ENCODE results near the gene DDI1.
"Not testable (repeated sequence)": the region's sequence is repeated elsewhere in the genome, so short reads cannot be mapped to it uniquely, and the experiment has no call there.

Gene DDI1

GRCh38 chr11:104046331-104046730 lies 9.9 kb downstream of the DDI1 start:
- no peaks in the 10 kb centered on the region for H3K4me1 Mint-ChIP-seq
- no peaks in the 10 kb centered on the region for H3K9me3 Mint-ChIP-seq
- no peak overlapping the region for H3K4me3 Mint-ChIP-seq
- H3K36me3 Mint-ChIP-seq (ENCODE audit: insufficient read depth) = no peaks in the 10 kb centered on the region
- DNase-seq (ENCODE audit: low spot score in 2 of 2) (no peak), ATAC-seq (replicated peaks; ENCODE audit: extremely low read depth, poor library complexity, severe bottlenecking) (no peak)
- H3K27ac Mint-ChIP-seq (ENCODE audit: low read depth) = no peak overlapping the region
- H3K27me3 Mint-ChIP-seq = no peaks in the 10 kb centered on the region

GRCh38 chr11:104046858-104047257 lies 10.4 kb downstream of the DDI1 start:
- H3K27me3 Mint-ChIP-seq; DNase-seq (ENCODE audit: low spot score in 2 of 2); H3K4me3 Mint-ChIP-seq; ATAC-seq (replicated peaks; ENCODE audit: extremely low read depth, poor library complexity, severe bottlenecking); H3K27ac Mint-ChIP-seq (ENCODE audit: low read depth); H3K9me3 Mint-ChIP-seq; H3K36me3 Mint-ChIP-seq (ENCODE audit: insufficient read depth); H3K4me1 Mint-ChIP-seq: not testable (repeated sequence)

GRCh38 chr11:104049116-104049515 lies 12.7 kb downstream of the DDI1 start:
- no peak for DNase-seq (ENCODE audit: low spot score in 2 of 2)
- H3K36me3 Mint-ChIP-seq (ENCODE audit: insufficient read depth) = no peaks in the 10 kb centered on the region
- no peak overlapping the region for H3K27ac Mint-ChIP-seq (ENCODE audit: low read depth)
- no peaks in the 10 kb centered on the region for H3K27me3 Mint-ChIP-seq
- H3K4me3 Mint-ChIP-seq = no peak overlapping the region
- H3K9me3 Mint-ChIP-seq = peaks cover under 1% of the 10 kb centered on the region
- H3K4me1 Mint-ChIP-seq = no peaks in the 10 kb centered on the region
- ATAC-seq (replicated peaks; ENCODE audit: extremely low read depth, poor library complexity, severe bottlenecking) = no peak

GRCh38 chr11:104051778-104052177 lies 15.3 kb downstream of the DDI1 start:
- Mint-ChIP-seq H3K4me3 (no peak overlapping the region), H3K27me3 (no peaks in the 10 kb centered on the region), H3K27ac (ENCODE audit: low read depth) (no peak overlapping the region), H3K4me1 (no peaks in the 10 kb centered on the region), H3K36me3 (ENCODE audit: insufficient read depth) (no peaks in the 10 kb centered on the region), H3K9me3 (peaks cover 5% of the 10 kb centered on the region)
- no peak for ATAC-seq (replicated peaks; ENCODE audit: extremely low read depth, poor library complexity, severe bottlenecking)
- DNase-seq (ENCODE audit: low spot score in 2 of 2) = no peak

GRCh38 chr11:104053743-104054478 lies 17.5 kb downstream of the DDI1 start:
- Mint-ChIP-seq H3K9me3 (peaks cover 5% of the 10 kb centered on the region), H3K4me1 (no peaks in the 10 kb centered on the region), H3K27ac (ENCODE audit: low read depth) (no peak overlapping the region), H3K4me3 (no peak overlapping the region), H3K27me3 (no peaks in the 10 kb centered on the region), H3K36me3 (ENCODE audit: insufficient read depth) (no peaks in the 10 kb centered on the region)
- DNase-seq (ENCODE audit: low spot score in 2 of 2) (no peak), ATAC-seq (replicated peaks; ENCODE audit: extremely low read depth, poor library complexity, severe bottlenecking) (no peak)

GRCh38 chr11:104054911-104055529 lies 18.6 kb downstream of the DDI1 start:
- DNase-seq (ENCODE audit: low spot score in 2 of 2) (no peak), ATAC-seq (replicated peaks; ENCODE audit: extremely low read depth, poor library complexity, severe bottlenecking) (no peak)
- H3K36me3 Mint-ChIP-seq (ENCODE audit: insufficient read depth) = no peaks in the 10 kb centered on the region
- no peaks in the 10 kb centered on the region for H3K4me1 Mint-ChIP-seq
- no peak overlapping the region for H3K27ac Mint-ChIP-seq (ENCODE audit: low read depth)
- H3K9me3 Mint-ChIP-seq = peaks cover 5% of the 10 kb centered on the region
- no peak overlapping the region for H3K4me3 Mint-ChIP-seq
- H3K27me3 Mint-ChIP-seq = no peaks in the 10 kb centered on the region

- H3K36me3 Mint-ChIP-seq (ENCODE audit: insufficient read depth) = no peaks in the 10 kb centered on the region
- no peak for ATAC-seq (replicated peaks; ENCODE audit: extremely low read depth, poor library complexity, severe bottlenecking)
- H3K4me1 Mint-ChIP-seq = peaks cover under 1% of the 10 kb centered on the region
- no peak for DNase-seq (ENCODE audit: low spot score in 2 of 2)
- no peak overlapping the region for H3K27ac Mint-ChIP-seq (ENCODE audit: low read depth)
- peaks cover 5% of the 10 kb centered on the region for H3K9me3 Mint-ChIP-seq
- H3K27me3 Mint-ChIP-seq = no peaks in the 10 kb centered on the region
- H3K4me3 Mint-ChIP-seq = no peak overlapping the region
Measured at GRCh38 chr11:104055596-104055995, 19.2 kb downstream of the DDI1 start.

GRCh38 chr11:104057908-104058307 lies 21.5 kb downstream of the DDI1 start:
- H3K9me3 Mint-ChIP-seq = peaks cover 5% of the 10 kb centered on the region
- no peak overlapping the region for H3K27ac Mint-ChIP-seq (ENCODE audit: low read depth)
- no peak for DNase-seq (ENCODE audit: low spot score in 2 of 2)
- H3K27me3 Mint-ChIP-seq = no peaks in the 10 kb centered on the region
- peaks cover 6% of the 10 kb centered on the region for H3K4me1 Mint-ChIP-seq
- peaks cover 2% of the 10 kb centered on the region for H3K36me3 Mint-ChIP-seq (ENCODE audit: insufficient read depth)
- ATAC-seq (replicated peaks; ENCODE audit: extremely low read depth, poor library complexity, severe bottlenecking) = no peak
- no peak overlapping the region for H3K4me3 Mint-ChIP-seq

- Mint-ChIP-seq H3K36me3 (ENCODE audit: insufficient read depth) (peaks cover 2% of the 10 kb centered on the region), H3K27ac (ENCODE audit: low read depth) (no peak overlapping the region), H3K4me1 (peaks cover 6% of the 10 kb centered on the region), H3K9me3 (peaks cover 5% of the 10 kb centered on the region), H3K4me3 (no peak overlapping the region), H3K27me3 (no peaks in the 10 kb centered on the region)
- DNase-seq (ENCODE audit: low spot score in 2 of 2) (no peak), ATAC-seq (replicated peaks; ENCODE audit: extremely low read depth, poor library complexity, severe bottlenecking) (no peak)
Measured at GRCh38 chr11:104058680-104059079, 22.2 kb downstream of the DDI1 start.

- Mint-ChIP-seq H3K27ac (ENCODE audit: low read depth) (no peak overlapping the region), H3K27me3 (no peaks in the 10 kb centered on the region), H3K4me1 (peaks cover 6% of the 10 kb centered on the region), H3K4me3 (no peak overlapping the region), H3K9me3 (no peaks in the 10 kb centered on the region), H3K36me3 (ENCODE audit: insufficient read depth) (peaks cover 2% of the 10 kb centered on the region)
- DNase-seq (ENCODE audit: low spot score in 2 of 2) (no peak), ATAC-seq (replicated peaks; ENCODE audit: extremely low read depth, poor library complexity, severe bottlenecking) (no peak)
Measured at GRCh38 chr11:104060004-104060794, 23.8 kb downstream of the DDI1 start.

- Mint-ChIP-seq H3K36me3 (ENCODE audit: insufficient read depth) (peaks cover 2% of the 10 kb centered on the region), H3K27me3 (no peaks in the 10 kb centered on the region), H3K27ac (ENCODE audit: low read depth) (no peak overlapping the region), H3K9me3 (no peaks in the 10 kb centered on the region), H3K4me1 (peaks cover 6% of the 10 kb centered on the region), H3K4me3 (no peak overlapping the region)
- DNase-seq (ENCODE audit: low spot score in 2 of 2) = no peak
- ATAC-seq (replicated peaks; ENCODE audit: extremely low read depth, poor library complexity, severe bottlenecking) = no peak
Measured at GRCh38 chr11:104060820-104061219, 24.4 kb downstream of the DDI1 start.

- Mint-ChIP-seq H3K4me3 (no peak overlapping the region), H3K27ac (ENCODE audit: low read depth) (no peak overlapping the region), H3K4me1 (peaks cover 6% of the 10 kb centered on the region), H3K27me3 (no peaks in the 10 kb centered on the region), H3K36me3 (ENCODE audit: insufficient read depth) (peaks cover 2% of the 10 kb centered on the region), H3K9me3 (no peaks in the 10 kb centered on the region)
- DNase-seq (ENCODE audit: low spot score in 2 of 2) = no peak
- no peak for ATAC-seq (replicated peaks; ENCODE audit: extremely low read depth, poor library complexity, severe bottlenecking)
Measured at GRCh38 chr11:104061853-104062521, 25.5 kb downstream of the DDI1 start.

Measured in central memory CD8-positive, alpha-beta T cell (primary cell).